GM18907 (cell line): ENCODE results near the gene BOLA2B.
A peak's percentile ranks its signal among the peaks of the same experiment; 100 is the strongest.
"Not testable (repeated sequence)": the region's sequence is repeated elsewhere in the genome, so short reads cannot be mapped to it uniquely, and the experiment has no call there.

Source experiments
- ATAC-seq: cut with Tn5 transposase; IDR thresholded peaks from one replicate; pipeline ENCODE4 v1.9.1; 2021; ENCODE audit warnings: mild to moderate bottlenecking, moderate library complexity; ENCODE audit not compliant: unreplicated experiment

The BOLA2B gene

DNA sequence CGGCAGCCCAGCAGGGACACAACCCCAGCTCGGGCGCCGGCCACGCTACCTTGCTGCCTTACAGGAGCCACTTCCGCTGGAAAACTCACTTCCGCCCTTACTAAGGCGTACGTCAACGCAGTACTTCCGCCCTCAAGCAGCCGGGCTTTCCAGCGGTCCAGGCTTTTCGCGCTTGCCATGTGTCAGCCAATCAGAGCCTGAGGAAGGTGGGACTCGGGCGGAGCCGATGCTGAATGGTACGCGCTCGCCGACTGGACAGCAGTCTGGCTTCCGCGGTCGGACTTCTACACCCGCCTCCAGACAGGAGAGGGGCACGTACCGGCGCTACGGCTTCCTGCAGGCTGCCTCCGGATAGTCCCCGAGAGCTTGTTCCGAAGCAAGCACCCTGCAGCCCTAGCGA is at the start of gene BOLA2B, which contains the start of gene SLX1A:
Gene BOLA2B (minus strand): TSS at position 52 of the 400 bp plus-strand sequence. CDS start 71 bp downstream, outside the sequence.
Gene SLX1A (plus strand): TSS at position 261 of the 400 bp plus-strand sequence. CDS start 210 bp downstream, outside the sequence.
- peak; percentile 87 for ATAC-seq

DNA sequence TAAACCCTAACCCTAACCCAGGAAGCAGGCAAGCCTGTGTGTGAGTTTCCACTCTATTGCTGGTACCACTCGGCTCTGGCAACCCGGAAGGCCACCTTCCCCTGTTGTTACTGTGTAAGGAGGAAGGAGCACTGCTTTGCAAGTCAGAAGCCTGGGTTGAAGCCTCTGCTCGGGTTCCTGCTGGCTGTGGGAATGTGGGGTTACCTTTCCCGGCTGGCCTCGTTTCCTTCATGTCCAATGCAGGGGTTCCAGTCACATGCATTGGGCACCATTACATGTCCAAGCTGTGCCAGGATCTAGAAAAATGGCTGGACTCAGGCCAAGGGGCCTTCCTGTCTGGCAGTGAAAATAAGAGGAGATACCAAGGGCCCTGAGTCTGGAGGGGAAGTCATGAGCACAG is 23.6 kb upstream of the BOLA2B start:
- not testable (repeated sequence) for ATAC-seq

DNA sequence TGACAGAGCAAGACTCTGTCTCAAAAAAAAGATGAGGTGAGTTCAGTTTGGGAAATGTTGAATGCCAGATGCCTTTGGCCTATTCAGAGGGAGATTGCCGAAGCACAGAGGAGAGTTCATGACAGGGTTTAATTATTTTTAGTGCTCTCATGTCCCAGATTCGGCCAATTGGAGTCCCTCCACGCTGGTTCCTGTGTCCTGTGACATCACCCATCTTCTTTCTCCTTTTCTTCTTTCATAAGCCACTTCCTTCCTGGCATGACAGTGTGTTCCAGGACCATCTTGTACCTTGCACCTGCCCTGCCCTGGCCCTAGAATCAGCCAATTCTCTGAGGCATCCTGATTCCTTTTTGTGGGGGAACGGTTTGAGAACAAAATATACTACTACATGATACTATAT is 17.9 kb upstream of the BOLA2B start:
- not testable (repeated sequence) for ATAC-seq

DNA sequence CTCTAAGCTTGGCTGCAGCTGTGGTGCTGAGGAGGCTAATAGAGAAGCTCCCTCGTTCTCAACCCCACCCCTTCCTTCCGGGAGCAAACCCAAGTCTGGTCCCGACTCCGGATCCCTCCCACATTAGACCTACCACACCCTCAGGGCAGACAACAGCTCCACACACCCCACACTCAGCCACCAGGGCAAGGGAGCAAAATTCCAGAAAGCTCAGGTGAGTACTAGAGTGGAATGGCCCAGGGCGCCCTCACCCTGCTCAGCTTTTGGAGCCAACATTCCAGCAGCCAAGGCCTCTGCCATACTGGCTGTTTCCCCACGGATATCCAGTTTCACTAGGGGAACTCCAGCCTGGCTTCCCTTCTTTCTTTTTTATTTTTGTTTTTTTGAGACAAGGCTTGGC is 15.6 kb upstream of the BOLA2B start:
- ATAC-seq: not testable (repeated sequence)

DNA sequence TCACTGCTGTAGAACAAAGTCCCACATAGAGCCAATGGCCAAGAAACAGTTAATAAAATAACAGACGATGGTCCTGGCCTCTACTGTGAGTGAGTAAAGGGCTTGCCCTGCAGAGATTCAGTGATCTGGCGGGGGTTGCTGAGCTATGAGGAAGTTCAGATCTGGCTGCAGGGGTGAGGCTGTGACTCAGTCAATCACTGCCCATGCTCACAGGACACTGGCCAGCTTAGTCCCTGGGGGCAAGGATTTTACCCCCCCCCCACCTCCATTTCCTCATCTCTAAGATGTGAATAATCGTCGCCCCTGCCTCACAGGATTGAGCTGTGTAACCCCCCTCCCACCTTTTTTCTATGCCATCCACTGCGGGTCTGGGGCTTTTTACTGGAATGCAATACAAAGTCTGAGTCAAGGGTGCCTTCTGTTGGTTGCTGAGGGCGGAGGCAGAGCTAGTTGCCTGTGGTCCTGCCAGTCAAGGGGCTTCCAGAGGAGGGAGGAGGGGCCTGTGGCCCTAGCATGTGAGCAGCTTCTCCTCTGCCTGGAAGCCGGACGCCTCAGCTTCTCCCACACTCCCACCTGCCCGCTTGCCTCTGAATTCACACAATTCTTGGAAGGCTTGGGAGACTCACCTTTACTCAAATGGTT is 13.7 kb upstream of the BOLA2B start:
- ATAC-seq: not testable (repeated sequence)

DNA sequence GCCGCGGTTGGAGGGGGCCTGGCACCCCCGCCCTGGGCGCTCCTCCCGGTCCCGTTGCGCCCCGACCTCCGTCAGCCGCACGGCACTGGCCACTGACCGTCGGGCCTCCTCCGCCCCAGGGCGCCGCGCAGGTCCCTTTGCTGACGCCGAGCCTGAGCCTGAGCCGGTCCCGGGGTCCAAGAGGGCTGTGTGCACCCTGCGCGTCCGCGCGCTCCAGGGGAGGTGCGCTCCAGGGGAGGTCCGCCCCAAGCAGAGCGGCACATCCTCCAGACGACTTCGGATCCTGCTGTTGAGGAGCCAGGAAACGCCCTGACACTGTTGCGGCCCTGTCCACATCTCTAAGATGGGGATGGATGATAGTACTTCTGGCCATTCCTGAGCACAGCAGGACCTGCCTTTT is 12.8 kb upstream of the BOLA2B start:
- not testable (repeated sequence) for ATAC-seq

DNA sequence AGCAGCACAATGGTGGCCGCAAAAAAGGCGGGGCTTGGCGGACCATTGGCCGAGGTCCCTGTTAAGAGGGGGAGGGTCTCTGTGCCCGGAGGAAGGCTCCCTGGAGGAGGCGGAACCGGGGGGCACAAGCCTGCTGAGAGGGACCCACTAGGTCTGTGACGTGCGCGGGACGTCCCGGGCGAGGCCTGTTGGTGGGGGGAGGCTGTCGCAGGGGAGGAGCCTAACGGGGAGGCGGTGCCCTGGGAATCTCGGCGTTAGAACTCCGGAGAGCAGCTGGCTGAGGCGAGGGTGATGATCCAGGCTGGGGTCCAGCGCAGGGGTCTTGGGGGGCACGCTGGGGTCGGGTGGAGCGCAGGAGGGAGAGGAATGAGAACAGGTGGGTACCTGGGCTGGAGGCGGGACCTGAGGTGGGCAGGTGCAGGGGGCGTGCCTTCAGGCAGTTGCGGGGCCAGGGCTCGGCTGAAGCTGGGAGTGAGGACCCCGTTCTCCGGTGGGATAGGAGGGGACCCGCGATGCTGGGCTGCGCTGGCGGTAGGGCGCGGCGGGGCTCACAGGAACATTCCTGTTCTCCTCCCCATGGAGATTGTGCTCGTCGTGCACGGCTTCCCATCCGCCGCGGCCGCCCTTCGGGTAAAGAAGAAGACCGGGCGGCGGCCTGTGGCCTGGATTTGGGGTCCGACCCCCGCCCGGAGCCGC is 12.2 kb upstream of the BOLA2B start:
- not testable (repeated sequence) for ATAC-seq

DNA sequence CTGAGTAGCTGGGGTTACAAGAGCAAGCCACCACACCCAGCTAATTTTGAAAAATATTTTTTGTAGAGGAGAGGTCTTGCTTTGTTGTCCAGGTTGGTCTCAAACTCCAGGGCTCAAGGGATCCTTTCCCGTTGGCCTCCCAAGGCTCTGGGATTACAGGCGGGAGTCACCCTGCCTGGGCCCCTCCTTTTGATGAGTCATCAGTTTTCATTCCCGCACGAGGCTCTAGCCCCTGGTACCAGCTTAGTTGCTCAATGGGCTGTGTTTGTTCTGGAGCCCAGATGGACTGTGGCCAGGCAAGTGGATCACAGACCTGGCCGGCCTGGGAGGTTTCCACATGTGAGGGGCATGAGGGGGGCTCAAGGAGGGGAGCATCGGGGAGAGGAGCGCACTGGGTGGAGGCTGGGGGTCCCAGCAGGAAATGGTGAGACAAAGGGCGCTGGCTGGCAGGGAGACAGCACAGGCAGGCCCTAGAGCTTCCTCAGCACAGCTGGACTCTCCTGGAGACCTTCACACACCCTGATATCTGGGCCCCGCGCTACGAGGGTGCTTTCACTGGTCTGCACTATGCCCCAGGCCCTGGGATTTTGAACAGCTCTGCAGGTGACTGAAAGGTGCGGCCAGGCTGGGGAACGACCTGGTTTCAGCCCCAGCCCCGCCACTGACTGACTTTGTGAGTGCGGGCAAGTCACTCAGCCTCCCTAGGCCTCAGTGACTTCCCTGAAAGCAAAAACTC is 6.3 kb upstream of the BOLA2B start:
- ATAC-seq: not testable (repeated sequence)

DNA sequence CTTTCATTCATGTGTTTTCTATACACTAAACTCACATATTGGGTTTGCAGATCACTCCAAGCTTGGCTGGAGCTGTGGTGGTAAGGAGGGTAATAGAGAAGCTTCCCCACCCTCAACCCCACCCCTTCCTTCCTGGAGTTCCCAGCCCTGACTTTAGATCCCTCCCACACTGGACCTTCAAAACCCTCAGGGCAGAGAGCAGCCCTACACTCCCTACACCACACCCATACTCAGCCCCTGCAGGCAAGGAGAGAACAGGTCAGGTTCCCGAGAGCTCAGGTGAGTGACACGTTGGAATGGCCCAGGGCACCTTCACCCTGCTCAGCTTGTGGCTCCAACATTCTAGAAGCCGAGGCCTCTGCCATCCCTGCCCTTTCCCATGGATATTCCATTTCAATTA is 5.6 kb upstream of the BOLA2B start, which contains the start of gene SULT1A3:
Gene SULT1A3 (plus strand): TSS at position 207 of the 400 bp plus-strand sequence. CDS start 1,474 bp downstream, outside the sequence.
- ATAC-seq: not testable (repeated sequence)

DNA sequence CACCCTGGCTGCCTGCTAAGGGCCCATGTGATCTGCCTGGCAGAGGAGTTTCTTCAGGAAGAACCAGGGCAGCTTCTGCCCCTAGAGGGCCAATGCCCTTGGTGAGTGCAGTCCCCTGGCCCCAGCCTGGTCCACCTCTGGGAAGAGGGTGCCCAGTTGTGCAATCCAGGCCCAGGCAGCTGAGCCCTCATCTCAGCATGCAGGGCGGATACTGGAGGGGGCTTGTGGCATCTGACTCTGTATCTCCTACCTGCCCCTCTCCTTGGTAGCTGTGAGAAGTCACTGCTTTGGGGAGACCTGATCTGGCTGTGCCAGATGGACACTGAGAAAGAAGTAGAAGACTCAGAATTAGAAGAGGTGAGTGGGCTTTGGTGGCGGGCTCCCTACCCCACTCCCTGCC is 3.5 kb upstream of the BOLA2B start:
- ATAC-seq: not testable (repeated sequence)

DNA sequence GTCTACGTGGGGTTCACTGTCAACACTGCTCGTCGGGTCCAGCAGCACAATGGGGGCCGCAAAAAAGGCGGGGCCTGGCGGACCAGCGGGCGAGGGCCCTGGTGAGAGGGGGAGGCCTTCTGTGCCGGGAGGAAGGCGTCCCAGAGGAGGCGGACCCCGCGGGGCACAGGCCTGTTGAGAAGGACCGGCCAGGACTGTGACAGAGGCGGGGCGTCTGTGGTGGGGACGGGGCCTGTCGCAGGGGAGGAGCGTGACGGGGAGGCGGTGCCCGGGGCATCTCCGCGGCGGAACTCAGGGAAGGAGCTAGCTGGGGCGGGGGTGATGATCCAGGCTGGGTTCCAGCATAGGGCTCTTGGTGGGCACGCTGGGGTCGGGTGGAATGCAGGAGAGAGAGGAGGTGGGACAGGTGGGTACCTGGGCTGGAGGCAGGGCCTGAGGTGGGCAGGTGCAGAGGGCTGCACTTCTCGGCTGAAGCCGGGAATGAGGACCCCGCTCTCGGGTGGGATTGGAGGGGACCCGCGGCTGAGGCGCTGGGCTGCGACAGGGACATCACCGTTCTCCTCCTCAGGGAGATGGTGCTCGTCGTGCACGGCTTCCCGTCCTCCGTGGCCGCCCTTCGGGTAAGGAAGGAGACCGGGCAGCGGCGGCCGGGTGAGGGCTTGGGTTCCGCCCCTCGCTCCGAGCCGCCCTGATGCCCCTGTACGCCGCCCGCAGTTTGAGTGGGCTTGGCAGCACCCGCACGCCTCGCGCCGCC is 883 bp upstream of the BOLA2B start:
- ATAC-seq: peak; percentile 58

DNA sequence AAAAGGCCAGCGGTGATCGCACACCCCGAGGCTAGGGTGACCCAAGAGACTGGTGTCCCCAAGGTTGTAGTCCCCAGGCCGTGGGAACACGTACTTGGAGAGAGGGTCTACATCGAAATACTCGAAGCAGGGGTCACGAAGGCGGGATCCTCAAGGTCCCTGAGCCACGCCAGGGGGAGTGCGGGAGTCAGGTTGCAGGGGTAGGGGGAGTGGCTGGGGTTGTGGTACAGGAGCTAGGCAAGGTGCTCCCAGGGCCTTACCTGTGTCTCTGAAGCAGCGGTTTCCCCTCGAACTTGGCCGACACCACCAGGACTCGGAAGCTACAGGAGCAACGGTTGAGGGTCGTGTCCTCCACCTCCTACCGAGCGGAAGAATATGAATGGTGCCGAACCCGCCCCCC is 368 bp downstream of the BOLA2B start:
- ATAC-seq: peak; percentile 18

DNA sequence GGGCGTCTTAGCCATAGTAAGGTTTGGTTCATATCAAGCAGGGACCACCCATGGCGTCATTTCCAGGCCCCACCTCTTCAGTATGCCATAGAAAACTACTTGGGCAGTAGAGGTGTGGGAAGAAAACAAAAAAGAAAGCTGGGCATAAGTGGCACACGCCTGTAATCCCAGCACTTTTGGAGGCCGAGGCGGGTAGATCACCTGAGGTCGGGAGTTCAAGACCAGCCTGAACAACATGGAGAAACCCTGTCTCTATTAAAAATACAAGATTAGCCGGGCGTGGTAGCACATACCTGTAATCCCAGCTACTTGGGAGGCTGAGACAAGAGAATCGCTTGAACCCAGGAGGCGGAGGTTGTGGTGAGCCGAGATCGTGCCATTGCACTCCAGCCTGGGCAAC is 2.3 kb downstream of the BOLA2B start:
- not testable (repeated sequence) for ATAC-seq

DNA sequence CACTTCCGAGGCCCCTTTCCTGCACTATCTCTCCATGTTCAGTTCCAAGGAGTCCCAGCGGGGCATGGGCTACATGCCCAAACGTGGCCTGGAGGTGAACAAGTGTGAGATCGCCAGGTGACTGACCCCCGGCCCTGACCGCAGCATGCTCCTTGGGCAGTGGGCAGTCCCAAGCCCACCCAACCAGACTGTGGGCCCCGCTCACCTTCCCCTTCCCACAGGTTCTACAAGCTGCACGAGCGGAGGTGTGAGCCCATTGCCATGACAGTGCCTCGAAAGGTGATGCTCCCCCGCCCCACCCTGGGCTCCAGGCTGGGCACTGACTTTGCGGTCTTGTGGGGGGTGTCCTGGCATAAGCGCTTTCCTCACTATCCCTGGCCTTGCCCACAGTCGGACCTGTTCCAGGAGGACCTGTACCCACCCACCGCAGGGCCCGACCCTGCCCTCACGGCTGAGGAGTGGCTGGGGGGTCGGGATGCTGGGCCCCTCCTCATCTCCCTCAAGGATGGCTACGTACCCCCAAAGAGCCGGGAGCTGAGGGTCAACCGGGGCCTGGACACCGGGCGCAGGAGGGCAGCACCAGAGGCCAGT is 5.4 kb downstream of the BOLA2B start:
- ATAC-seq: no peak

DNA sequence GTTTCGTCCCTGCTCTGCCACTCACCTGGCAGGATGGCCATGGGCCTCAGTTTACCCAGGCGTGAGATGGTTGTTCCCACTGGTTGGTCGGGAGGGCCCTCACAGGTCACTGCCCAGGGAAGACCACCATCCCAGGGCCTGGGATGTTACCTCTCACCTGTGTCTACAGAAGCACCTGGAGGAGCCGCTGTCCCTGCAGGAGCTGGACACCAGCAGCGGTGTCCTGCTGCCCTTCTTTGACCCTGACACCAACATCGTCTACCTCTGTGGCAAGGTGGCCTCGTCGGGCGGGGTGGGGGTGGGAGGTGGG is 6.0 kb downstream of the BOLA2B start:
- ATAC-seq: no peak

DNA sequence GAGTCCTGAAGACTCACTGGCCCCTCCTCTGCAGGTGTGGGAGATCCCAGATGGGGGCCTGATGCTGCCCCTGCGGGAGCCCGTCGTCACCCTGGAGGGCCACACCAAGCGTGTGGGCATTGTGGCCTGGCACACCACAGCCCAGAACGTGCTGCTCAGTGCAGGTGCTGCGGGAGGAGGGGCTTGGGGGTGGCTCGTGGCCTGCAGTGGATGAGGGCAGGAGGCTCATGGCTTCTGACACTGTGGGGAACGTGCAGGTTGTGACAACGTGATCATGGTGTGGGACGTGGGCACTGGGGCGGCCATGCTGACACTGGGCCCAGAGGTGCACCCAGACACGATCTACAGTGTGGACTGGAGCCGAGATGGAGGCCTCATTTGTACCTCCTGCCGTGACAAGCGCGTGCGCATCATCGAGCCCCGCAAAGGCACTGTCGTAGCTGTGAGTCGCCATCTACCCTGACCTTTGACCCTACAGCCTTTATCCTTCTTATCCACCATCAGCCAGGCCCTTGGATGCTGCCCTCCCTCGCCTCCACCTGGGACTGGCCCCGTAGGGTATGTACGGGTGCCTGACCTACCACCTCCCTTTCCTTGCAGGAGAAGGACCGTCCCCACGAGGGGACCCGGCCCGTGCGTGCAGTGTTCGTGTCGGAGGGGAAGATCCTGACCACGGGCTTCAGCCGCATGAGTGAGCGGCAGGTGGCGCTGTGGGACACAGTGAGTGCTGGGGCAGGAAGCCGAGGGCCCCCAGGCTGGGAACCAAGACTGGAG is 6.5 kb downstream of the BOLA2B start:
- ATAC-seq: no peak

DNA sequence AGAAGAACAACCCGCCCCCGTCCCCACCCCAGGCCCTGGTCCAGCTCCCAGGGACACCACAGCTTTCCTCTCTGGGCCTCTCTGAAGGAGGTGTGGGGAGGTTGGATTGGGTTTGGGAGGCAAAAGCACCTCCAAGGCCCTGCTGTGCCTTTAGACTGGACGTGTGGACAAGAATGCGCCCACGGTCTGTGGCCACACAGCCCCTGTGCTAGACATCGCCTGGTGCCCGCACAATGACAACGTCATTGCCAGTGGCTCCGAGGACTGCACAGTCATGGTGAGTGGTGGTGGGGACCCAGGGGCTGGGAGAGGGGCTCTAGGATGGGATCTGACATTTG is 7.1 kb downstream of the BOLA2B start:
- ATAC-seq: no peak

DNA sequence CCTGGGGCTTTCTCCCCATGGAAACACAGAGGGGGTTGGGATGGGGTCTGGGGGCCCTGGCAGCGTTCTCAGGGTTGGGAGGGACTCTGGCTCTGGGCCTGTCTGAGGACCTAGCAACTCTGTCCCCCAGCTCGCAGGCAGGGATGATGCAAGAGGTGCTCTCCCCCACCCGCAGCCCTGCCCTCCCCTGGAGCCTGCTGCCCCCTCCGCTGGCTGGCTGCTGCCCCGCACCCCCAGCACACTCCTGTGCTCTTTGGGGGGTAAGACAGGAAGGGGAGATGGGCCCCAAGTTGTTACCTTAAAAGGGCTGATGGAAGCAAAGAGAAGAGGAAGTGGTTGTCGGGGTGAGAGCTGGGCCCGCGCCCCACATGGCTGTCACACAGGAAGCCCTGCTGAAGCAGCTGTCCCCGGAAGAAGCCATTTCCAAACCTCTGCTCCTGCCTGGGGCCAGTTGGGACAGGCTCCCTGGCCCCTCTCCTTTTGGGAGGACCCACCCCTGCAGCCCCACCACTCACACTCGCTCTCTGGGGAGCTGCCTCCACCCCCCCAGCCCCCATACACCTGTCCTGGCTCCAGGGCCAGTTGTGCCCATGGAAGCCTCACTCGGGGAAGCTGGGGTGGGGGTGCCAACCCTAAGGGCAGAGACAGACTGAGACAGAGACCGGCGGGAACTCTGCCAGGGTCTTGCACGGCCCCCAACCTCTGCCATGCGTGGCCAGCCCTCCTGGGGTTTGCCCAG is 7.6 kb downstream of the BOLA2B start:
- ATAC-seq: peak; percentile 38
